CD1c-positive myeloid dendritic cell (primary cell): Measurements from ENCODE around the gene RREB1.

Source experiments
- DNase-seq: peaks from one replicate; pipeline ENCODE4 v3.0.0-alpha.2; 2016; ENCODE audit errors: extremely low spot score

Gene RREB1

DNA sequence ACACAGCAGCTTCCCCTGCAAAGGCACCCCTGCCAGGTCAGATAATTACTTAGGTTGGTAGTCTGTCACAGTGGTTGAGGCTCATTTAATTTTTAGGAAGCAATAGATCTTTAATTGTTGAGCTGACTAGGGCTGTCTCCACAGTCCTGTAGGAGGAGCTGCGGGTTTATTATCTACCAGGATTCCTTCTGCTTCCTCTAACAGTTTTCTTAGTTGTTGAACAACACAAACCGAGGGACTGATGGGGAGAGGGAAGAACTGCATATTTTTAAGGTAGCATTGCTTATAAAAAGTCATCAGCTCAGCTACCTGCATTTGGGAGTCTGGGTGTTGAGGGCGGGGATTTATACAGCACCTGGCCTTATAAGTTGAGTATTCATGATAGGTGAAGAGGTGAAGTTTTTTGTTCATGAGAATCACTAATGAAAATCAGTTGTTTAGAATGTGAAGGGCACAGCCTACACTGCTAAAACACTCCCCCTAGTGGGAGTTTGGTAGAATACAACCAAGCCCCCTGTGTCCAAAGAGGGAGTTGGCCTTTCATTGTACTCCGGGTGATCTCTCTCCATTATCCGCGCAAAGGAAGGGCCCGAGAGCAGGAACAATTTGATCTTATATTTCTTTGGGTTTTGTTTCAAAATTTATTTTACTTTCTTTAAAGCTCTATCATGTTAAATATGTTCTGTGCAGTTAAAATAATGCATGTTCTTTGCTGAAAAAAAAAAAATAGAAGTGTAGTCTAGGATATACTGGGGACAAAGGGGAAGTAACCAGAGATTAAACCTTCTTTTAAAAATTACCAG is 135.6 kb downstream of the RREB1 start:
- peak; percentile 75 for DNase-seq

DNA sequence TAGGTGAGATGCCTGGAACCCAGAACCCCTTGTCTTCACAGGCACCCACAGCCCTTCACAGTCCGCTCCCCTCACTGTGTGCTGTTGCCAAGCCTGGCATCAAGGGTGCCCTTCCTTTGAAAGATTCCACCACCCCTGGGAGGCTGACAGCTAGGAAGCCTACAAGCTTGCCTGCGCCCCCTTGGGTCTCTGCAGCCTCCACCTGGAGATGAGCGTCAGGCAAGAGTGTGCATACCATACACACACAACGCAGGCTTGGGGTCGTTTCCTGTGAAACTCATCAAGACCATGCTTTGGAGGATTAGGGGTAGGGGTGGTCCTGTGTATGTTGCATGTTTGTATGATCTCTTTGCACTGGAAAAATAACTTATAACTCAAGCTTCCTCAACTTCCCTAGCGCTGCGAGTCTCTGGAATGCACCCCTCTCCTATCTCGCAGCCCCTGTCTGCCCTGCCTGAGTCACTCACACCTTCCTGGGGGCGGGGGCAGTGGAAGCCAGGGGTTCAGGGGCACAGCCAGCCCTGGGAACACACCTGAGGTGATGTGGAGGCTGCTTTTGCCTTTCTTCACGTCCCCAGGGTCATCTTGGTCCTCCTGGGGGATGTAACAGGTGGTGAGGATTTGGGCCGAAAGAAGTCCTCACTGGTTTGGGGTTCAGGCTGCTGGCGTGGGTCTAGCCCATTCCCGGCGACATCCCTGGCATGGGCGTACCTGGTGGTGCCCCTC is 138.1 kb downstream of the RREB1 start:
- DNase-seq, result no peak

DNA sequence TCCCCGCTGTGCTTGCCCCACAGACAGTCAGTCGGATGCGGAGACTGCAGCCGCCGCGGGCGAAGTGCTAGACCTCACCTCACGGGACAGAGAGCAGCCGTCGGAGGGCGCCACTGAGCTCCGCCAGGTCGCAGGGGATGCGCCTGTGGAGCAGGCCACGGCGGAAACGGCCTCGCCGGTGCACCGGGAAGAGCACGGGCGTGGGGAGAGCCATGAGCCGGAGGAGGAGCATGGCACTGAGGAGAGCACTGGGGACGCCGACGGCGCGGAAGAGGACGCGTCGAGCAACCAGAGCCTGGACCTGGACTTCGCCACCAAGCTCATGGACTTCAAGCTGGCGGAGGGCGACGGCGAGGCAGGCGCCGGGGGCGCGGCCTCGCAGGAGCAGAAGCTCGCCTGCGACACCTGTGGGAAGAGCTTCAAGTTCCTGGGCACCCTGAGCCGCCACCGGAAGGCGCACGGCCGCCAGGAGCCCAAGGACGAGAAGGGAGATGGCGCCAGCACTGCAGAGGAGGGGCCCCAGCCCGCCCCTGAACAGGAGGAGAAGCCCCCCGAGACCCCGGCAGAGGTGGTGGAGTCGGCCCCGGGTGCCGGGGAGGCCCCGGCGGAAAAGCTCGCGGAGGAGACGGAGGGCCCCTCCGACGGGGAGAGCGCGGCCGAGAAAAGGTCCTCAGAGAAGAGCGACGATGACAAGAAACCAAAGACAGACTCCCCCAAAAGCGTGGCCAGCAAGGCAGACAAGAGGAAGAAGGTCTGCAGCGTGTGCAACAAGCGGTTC is 138.8 kb downstream of the RREB1 start:
- no peak for DNase-seq

DNA sequence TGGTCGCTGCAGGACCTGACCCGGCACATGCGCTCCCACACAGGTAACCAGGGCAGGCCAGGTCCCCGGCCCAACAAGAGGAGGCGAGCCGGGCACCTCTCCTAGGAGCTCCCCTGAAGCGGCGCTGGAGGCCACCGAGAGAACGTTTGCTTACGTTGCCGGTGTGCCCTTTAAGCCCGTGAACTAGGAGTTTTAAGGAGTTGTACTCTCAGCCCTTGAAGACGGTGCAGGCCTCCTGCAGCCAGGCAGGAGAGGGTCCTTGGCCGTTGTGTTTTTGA is 139.4 kb downstream of the RREB1 start:
- DNase-seq, result no peak

DNA sequence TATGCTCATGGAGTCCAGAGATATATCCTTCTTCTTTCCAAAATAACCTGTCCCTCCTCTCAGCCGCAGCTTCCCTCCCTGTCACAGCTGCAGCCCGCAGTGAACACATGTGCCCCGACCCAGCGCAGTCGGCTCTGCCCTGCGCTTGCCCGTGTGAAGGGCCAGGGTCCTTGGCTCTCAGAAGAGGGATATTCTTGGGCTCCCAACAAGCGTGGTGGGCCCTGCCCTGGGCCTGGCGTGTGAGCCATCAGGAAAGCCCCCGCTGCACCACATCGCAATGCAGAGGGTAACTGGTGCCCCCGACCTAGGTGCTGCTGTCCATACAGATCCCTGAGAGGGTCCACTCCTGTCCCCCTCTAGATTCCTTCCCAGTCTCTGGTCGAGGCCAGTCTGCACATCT is 140.1 kb downstream of the RREB1 start:
- no peak for DNase-seq

DNA sequence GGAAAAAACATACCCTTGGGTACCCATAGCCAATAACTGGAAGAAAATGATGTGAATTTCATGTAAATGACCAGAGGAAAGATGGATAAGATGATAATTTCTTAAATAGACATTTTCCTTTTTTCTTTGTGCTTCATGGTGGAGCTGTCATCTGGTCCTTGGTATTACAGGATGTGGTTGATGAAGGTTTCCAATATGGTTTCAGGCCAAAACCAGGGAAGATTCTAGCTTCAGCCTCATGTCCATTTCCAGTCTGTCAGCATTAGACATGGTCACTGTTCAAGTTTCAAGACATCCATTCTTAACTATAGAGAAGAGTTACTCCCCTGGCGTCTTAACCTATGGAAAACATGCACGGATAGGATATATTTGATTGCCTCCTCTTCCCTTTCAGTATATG is 141.6 kb downstream of the RREB1 start:
- no peak for DNase-seq

DNA sequence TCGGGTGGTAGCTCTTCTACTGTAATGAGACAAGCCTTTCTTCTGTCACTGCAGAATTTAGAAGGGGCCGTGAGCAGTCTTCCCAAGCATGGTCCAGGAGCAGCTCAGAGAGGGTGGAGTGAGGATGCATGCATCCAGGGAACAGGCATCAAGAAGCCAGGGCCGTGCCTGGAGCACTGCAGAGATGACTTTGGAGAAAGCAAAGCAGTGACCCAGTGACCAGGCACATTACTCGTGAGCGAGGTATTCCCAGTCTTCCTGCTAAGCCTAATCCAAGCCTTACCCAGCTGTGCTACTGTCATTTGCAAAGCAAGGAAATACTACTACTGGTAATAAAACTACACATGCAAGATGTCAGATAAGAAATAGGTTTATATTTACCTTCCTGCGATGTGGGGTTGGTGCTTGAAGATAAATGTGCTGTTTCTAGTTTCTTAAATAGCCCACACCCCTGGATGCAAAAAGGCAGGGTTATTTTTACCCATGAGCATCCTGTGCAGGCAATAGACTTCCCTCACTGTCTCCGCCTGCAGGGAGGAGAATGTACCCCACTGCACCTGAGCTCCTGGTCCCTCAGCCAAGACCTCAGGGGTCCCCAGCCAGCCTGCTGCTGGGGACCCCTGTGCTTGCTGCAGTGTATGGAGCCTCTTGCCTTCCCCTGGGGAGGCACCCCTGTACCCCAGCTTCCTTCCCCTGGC is 142.3 kb downstream of the RREB1 start:
- no peak for DNase-seq

DNA sequence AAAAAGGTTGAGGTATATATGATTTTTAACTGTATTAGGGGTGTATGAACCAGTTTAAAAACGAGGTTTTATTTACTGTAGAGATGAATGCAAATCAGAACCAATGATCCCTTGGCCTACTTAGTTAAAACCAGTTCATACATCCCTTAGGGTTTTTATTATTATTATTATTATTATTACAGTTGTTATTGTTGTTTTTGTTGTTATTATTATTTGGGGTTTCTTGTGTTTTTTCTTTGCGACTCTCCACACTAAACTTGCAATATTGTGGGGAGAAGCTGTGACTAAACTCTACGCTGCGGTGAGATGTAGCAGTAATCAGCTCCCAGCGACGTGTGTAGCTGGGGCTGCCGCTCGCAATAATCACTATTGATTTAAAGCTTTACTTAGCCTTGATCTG is 143.1 kb downstream of the RREB1 start:
- DNase-seq, result no peak

DNA sequence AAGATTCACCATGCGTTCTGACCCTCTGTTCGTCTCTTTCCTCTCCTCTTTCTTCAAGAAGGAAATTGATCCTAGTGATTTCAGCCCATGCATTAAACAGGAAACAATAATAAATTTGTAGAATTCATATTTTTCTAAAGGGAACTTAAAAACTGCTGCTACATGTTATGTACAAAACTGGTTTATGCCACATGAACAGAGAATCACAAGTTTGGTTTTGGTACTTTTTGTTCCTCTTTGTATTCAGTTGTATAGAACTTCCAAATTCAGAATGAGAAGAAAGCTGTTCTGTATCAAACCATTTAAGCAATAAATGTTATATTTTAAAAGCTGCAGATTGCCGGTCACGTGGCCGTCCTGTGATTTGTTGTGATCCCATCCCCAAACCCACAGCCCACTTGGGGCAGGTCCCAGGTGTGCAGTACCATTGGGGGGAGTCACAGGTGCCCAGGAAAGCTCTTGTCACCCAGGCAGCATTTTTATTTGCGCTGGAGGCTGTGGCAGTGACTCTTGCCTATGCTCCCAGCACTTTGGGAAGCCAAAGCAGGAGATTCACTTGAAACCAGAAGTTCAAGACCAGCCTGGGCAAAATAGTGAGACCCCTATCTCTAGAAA is 144.0 kb downstream of the RREB1 start:
- DNase-seq, result peak; percentile 29

DNA sequence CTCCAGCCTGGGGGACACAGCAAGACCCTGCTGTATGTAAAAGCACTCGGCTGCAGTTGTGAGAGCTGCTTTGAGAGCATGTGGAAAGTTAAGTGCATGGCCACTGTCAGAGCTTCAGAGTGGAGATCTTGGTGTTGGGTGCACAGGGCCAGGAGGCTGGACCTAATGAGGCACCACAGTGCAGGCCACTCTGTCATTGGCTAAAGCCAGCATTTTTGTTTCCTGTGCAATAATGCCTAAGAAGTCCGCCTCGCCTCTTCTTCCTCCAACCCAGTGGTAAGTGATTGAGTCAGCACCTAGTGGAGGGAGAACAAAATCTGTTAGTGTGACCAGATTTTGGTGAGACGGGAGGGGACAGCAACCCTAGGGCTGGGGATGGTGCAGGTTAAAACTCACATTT is 144.6 kb downstream of the RREB1 start:
- DNase-seq, result peak; percentile 56

DNA sequence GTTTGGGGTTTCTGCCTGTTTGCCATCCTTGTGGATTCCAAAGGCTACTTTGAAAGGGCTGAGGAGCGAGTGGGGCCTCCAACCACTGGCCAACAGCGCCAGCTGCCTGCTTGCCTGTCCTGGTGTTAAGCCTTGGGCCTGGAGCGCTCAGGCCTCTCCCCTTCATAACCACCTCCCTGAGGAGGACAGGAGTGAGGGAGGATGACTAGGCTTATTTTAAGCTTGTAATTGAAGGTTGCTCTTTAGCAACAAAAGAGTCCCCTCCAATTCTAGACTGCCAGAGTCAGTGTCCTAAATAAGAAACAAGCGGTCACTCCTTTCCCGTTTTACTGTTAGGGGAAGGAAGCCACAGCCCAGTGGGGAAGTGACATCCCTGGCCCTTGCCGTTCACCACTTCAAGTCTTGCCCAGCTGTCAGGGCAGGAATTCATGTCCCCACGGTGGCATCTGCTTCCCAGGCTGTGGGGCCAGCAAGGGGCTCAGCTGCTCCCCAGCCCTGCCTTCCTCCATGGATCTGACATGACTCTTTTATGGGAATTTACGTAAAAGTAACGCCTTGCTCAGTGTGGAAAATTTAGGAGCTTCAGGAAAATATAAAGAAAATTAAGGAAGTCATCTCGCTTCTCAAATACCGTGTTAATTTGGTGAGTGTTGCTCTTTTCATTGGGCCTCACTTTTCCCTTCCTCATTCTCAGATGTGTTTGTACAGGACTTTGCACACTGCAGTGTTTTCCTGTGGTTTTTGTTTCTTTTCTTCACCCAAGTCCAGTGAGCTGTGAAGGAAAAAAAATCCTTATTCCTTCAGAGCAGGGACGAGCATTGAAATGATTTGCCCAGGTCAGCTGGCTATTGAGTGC is 147.4 kb downstream of the RREB1 start:
- DNase-seq, result peak; percentile 80

DNA sequence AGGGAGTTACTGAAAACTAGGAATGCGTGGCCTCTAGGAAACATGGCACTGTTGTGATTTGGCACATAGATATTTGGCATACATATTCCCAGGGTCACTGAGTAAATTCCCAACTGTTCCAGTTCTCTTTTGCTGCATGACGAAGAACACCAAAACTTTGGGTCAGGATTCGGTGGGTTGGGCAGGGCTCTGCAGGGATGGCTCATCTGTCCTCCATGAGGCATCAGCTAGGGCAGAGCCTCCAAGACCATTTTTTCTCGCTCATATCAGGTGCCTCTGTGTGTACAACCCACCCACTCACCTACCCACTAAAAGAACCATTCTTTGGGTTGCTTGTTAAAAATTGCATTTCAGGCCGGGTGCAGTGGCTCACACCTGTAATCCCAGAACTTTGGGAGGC is 148.2 kb downstream of the RREB1 start:
- no peak for DNase-seq

DNA sequence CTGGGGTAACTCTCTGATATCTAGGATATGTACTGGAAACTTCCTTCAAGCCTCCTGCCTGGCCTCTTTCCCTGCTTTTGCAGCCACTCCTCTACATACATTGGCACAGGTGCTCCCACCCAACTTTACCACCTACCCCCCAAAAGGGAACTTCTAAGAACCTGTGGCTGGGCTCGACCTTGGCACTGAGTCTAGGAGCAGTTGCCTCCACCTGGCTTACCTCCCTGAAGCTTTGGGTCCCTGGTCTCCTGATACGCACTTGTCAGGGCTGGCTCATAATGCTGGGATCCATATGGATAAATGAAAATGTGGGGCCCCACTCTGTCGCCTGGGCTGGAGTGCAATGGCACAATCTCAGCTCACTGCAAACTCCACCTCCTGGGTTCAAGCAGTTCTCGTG is 149.0 kb downstream of the RREB1 start:
- no peak for DNase-seq

DNA sequence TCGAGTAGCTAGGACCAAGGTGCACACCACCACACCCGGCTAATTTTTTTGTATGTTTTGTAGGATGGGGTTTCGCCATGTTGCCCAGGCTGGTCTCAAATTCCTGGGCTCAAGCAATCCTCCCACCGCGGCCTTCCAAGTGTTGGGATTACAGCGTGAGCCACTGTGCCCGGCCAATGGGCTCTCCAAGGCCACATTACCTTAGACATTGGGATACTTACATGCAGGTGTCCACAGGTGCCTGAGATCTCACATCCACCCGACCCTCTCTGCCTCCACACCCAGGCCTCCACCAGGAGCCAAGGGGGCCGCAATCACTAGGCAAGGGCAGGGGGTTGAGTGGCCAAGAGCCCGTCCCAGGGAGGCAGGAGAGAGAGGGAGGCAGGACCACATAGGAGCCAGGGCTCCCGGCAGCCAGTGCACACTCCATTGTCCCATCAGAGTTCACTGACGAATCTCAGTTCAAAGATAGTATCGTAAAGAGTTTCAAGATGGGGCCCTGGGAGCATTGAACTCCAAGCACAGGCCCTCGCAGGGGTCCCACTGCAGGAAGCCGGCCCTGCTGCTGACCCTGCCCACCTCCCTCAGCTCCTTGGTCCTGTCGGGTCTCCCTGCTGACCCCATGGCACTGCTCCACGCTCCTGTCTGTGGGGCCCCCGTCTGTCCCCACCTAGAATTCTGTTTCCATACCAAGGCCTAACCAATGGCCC is 149.9 kb downstream of the RREB1 start:
- no peak for DNase-seq

DNA sequence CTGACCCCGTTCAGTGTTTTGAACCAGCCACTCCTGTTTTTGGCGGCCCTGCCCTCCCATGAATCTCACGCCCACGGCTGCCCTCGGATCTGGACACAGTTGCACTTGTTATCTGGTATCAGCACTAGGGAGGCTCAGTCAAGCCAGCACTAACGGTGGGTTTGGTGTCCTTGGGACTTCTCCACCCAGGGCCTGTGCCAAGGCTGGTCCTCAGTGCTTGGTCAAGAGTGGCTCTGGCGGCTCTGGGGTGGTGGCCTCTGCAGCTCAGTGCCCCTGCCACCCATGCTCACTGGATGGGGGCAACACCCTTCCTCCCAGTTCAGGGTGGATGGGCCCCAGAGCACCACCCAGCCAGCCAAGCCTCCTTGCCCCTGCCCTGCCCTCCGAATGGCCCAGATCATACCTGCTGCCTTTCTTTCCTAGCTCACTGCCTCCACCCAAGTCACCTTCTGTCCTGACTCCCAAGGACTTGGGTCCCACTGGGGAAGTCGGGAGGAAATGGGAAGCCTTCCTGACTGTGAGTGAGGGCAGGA is 150.5 kb downstream of the RREB1 start:
- DNase-seq, result no peak

DNA sequence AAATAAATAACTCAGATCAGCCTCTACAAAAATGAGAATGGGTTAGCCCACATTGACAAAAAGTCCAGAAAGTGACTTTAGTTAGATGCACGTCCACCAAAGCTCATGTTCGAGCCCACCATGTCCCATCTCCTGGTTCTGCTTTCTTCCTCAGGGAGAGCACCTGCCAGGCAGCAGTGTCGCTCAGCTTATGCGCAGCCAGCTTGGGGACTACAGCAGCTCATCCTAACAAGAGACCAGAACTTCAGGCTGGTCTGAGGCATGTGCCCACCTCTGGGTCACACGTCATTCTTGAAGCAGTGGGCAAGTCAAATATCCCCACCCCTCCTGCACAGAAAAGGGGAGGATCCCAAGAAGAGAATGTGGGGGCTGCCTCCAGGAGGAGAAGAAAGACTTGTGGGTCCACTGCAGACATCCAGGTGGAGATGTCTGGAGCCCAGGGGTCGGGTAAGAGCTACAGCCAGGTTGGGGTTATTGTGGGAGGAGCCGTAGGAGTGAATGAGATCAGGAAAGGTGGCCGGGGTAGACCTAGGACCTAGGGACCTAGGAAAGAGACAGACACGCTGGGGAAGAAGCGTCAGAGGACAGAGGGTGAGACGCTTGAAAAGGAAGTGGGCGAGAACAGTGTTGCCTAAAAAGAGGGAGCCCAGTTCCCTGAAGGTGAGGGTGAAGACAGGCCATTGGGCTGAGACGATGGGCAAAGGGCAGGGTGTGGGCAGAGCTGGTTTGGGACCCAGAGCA is 152.7 kb downstream of the RREB1 start:
- peak; percentile 55 for DNase-seq

DNA sequence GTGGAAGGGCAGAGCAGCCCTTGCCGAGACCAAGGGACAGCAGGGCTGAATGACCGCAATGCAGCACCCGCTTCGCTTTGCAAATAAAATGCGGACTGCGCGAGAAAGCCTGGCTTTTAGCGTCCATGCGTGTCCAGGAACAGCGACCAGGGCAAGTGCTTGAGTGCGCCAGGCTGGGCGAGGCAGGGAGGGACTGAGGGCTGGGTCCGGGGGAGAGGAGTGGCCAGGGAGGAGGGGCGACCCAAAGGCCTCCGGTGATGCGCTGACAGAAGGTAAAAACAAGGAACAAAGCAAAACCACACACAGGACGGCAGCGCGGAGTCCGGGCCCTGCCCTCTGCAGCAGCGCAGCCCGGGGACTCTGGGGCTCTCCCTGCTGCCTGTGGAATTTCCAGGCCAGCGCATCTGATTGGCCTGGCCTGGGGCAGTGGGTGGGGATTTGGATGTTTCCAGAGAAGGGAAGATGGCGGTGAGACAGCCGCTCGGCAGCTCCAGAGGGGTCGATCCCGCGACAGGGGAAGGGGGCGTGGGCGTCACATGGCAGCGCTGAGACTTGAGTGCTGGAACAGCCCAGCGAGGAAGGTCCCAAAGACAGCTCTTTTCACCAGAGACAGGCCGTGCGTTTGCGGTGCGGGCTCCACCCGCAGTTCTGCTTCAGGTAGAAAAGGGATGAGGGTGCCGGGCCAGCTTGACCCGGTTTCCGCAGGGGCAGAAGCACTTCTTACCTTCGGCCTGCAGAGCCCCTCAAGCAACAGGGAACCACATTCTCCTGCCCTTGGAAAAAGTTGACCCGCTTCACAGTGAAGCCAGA is 153.5 kb downstream of the RREB1 start:
- peak; percentile 92 for DNase-seq

DNA sequence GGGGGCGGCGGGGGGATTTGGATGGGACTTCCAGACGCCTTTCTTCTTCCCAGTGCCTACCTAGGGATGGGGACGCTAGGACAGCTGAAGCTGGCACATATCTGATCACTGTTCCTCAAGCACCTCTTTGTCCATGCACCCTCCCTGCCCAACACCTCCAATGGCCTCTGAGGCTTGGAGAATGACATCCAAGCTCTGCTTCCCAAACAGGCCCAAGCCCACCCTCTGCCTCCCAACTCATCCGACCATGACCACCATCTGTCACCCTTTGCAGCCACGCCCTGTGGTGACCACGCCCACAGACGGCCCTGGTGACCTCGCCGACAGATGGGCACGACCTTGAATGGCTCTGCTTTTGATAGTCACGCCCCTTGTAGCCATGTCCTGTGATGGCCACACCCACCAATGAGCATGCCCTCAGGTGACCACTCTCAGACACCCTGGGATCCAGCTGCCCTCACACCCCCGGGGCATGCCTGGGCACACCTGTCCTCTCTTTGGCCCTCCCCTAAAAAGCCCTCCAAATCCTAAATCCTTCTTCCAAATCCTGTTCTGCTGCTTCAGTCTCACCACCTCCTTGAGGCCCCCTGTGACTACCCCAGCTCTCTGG is 154.2 kb downstream of the RREB1 start:
- DNase-seq, result no peak
